ENCODE measurements around the gene NCAPH2.

The NCAPH2 gene

GRCh38 chr22:50483106-50483505 is 24.9 kb upstream of the NCAPH2 start:
- Mint-ChIP-seq H3K27ac (no peak overlapping the region), H3K4me3 (no peak overlapping the region), H3K4me1 (peaks cover 40% of the 10 kb centered on the region), H3K9me3 (no peaks in the 10 kb centered on the region), H3K36me3 (no peaks in the 10 kb centered on the region), H3K27me3 (peaks cover 15% of the 10 kb centered on the region)
- no peak for ATAC-seq

GRCh38 chr22:50483556-50483955 is 24.5 kb upstream of the NCAPH2 start:
- ATAC-seq, result no peak
- Mint-ChIP-seq H3K27ac (no peak overlapping the region), H3K4me3 (no peak overlapping the region), H3K4me1 (peaks cover 40% of the 10 kb centered on the region), H3K27me3 (peaks cover 15% of the 10 kb centered on the region), H3K9me3 (no peaks in the 10 kb centered on the region), H3K36me3 (no peaks in the 10 kb centered on the region)

GRCh38 chr22:50483977-50484853 is 23.8 kb upstream of the NCAPH2 start:
- Mint-ChIP-seq H3K4me1 (peaks cover 40% of the 10 kb centered on the region), H3K9me3 (no peaks in the 10 kb centered on the region), H3K27ac (no peak overlapping the region), H3K4me3 (no peak overlapping the region), H3K36me3 (no peaks in the 10 kb centered on the region), H3K27me3 (peaks cover 15% of the 10 kb centered on the region)
- peak; percentile 24 for ATAC-seq

- Mint-ChIP-seq H3K9me3 (no peaks in the 10 kb centered on the region), H3K36me3 (no peaks in the 10 kb centered on the region), H3K4me1 (peaks cover 34% of the 10 kb centered on the region), H3K4me3 (no peak overlapping the region), H3K27ac (peak overlapping the region; percentile 69), H3K27me3 (peaks cover 3% of the 10 kb centered on the region)
- ATAC-seq, result no peak
These were observed 22.5 kb upstream of the NCAPH2 start for GRCh38 chr22:50485221-50486131.

- Mint-ChIP-seq H3K9me3 (no peaks in the 10 kb centered on the region), H3K27ac (peak within 1 kb of the TSS; percentile 69), H3K4me1 (peaks cover 42% of the 10 kb centered on the region), H3K4me3 (no peak within 1 kb of the TSS), H3K36me3 (no peaks in the 10 kb centered on the region), H3K27me3 (no peaks in the 10 kb centered on the region)
- no peak for ATAC-seq
These were observed 21.3 kb upstream of the NCAPH2 start, which contains the start of gene MIOX for GRCh38 chr22:50486561-50487289. TSS of gene MIOX (plus strand) at chr22:50486859. CDS start at chr22:50486898, 39 bp downstream.

- peaks cover 42% of the 10 kb centered on the region for H3K4me1 Mint-ChIP-seq
These were observed 20.6 kb upstream of the NCAPH2 start for GRCh38 chr22:50487290-50488005.

GRCh38 chr22:50488006-50488677 is 19.9 kb upstream of the NCAPH2 start:
- no peaks in the 10 kb centered on the region for H3K27me3 Mint-ChIP-seq
- ATAC-seq, result peak; percentile 3
- no peaks in the 10 kb centered on the region for H3K36me3 Mint-ChIP-seq

More at GRCh38 chr22:50487290-50488005, 20.6 kb upstream of the NCAPH2 start:
- Mint-ChIP-seq H3K4me3 (no peak overlapping the region), H3K27ac (peak overlapping the region; percentile 69), H3K36me3 (no peaks in the 10 kb centered on the region), H3K9me3 (no peaks in the 10 kb centered on the region), H3K27me3 (no peaks in the 10 kb centered on the region)
- ATAC-seq, result peak; percentile 29

GRCh38 chr22:50488886-50489285 is 19.1 kb upstream of the NCAPH2 start:
- Mint-ChIP-seq H3K27ac (no peak overlapping the region), H3K27me3 (no peaks in the 10 kb centered on the region), H3K9me3 (no peaks in the 10 kb centered on the region), H3K4me1 (peaks cover 35% of the 10 kb centered on the region), H3K36me3 (no peaks in the 10 kb centered on the region), H3K4me3 (no peak overlapping the region)
- no peak for ATAC-seq

More at GRCh38 chr22:50488006-50488677, 19.9 kb upstream of the NCAPH2 start:
- no peaks in the 10 kb centered on the region for H3K9me3 Mint-ChIP-seq
- H3K4me3 Mint-ChIP-seq, result no peak overlapping the region
- peaks cover 39% of the 10 kb centered on the region for H3K4me1 Mint-ChIP-seq
- no peak overlapping the region for H3K27ac Mint-ChIP-seq

GRCh38 chr22:50489363-50490243 is 18.4 kb upstream of the NCAPH2 start:
- Mint-ChIP-seq H3K4me1 (peaks cover 28% of the 10 kb centered on the region), H3K27ac (no peak overlapping the region), H3K36me3 (no peaks in the 10 kb centered on the region), H3K9me3 (no peaks in the 10 kb centered on the region), H3K4me3 (no peak overlapping the region), H3K27me3 (no peaks in the 10 kb centered on the region)
- no peak for ATAC-seq

GRCh38 chr22:50490531-50491308 is 17.3 kb upstream of the NCAPH2 start:
- peaks cover 26% of the 10 kb centered on the region for H3K4me1 Mint-ChIP-seq
- H3K36me3 Mint-ChIP-seq, result no peaks in the 10 kb centered on the region
- no peak overlapping the region for H3K4me3 Mint-ChIP-seq
- H3K9me3 Mint-ChIP-seq, result no peaks in the 10 kb centered on the region
- peak; percentile 28 for ATAC-seq
- H3K27ac Mint-ChIP-seq, result no peak overlapping the region
- no peaks in the 10 kb centered on the region for H3K27me3 Mint-ChIP-seq

GRCh38 chr22:50497093-50497492 is 10.9 kb upstream of the NCAPH2 start:
- H3K27me3 Mint-ChIP-seq, result no peaks in the 10 kb centered on the region
- H3K4me1 Mint-ChIP-seq, result peaks cover 14% of the 10 kb centered on the region
- H3K27ac Mint-ChIP-seq, result no peak overlapping the region
- no peak overlapping the region for H3K4me3 Mint-ChIP-seq
- no peak for ATAC-seq
- no peaks in the 10 kb centered on the region for H3K9me3 Mint-ChIP-seq
- H3K36me3 Mint-ChIP-seq, result no peaks in the 10 kb centered on the region

GRCh38 chr22:50498322-50498890 is 9.6 kb upstream of the NCAPH2 start:
- Mint-ChIP-seq H3K27me3 (no peaks in the 10 kb centered on the region), H3K36me3 (no peaks in the 10 kb centered on the region), H3K9me3 (no peaks in the 10 kb centered on the region), H3K4me1 (peaks cover 14% of the 10 kb centered on the region), H3K27ac (peak overlapping the region; percentile 29), H3K4me3 (no peak overlapping the region)
- peak; percentile 88 for ATAC-seq

Data from stimulated activated memory B cell treated with anti-CD40 and anti-IgM and Interleukin-4, amounts not matched to agents 10 μg/mL and 1 μg/mL and 100 μg/mL, for 72 hours (primary cell).